ENCODE results near the gene EXT2. TPM values are rescaled to one million over a fixed set of nuclear protein-coding genes. Genes with fewer than 3 reads are reported as not detected.

The EXT2 gene
- total RNA-seq, 1 experiment from 2014 or later, result 66.2 TPM

DNA sequence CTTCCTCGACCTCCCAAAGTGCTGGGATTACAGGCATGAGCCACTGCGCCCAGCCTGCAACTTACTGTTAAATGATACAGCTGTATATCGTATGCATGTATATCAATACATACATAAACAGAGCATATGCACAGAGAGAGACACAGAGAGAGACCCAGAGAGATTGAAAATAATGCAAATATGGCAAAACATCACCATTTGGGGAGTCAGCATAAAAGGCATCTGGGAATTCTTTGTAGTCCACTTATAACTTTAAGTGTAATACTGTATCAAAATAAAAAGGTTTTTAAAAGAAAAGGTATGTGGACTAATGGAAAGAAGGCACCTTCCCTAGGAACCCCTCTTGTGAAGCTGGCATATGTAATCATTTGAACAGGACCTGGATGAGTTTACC, 192.7 kb downstream of the EXT2 start:
- no peak for DNase-seq (ENCODE audit: low spot score)

DNA sequence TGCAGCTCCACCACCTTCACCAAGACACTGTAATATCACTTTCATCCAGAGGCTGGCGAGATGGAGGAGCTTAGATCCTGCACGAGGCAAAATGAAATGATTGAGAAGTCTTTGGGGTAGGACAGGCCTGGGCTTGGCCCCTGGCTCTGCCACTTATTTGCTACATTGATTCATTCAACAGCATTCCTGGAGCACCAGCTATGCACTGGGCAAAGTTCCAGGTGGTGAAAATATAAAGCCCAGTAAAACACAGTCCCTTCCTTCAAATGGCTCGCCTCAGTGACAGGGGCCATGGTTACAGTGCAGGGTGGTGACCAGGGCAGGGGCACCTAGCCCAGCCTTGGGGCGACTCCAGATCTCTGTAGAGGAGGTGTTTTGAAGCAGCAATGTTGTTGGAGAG, 194.7 kb downstream of the EXT2 start:
- no peak for DNase-seq (ENCODE audit: low spot score)

Other genes with a start within 250 kb of the EXT2 start
- 34.9 and 36.1 TPM in 2 replicates for gene ALKBH3, start 214.8 kb upstream of the EXT2 start, total RNA-seq (2014; rRNA removed; shearing (Covaris generic))
- gene C11orf96, start 153.0 kb upstream of the EXT2 start, total RNA-seq (2014; rRNA removed; shearing (Covaris generic)), result not detected in 2 replicates
- gene ACCSL, start 47.7 kb upstream of the EXT2 start, total RNA-seq (2014; rRNA removed; shearing (Covaris generic)), result not detected in 2 replicates
- gene ACCS, start 29.4 kb upstream of the EXT2 start, total RNA-seq (2014; rRNA removed; shearing (Covaris generic)), result 14.2 and 18.5 TPM in 2 replicates
- gene ALX4, start 214.5 kb downstream of the EXT2 start, total RNA-seq (2014; rRNA removed; shearing (Covaris generic)), result not detected in 2 replicates